Cardiac muscle cell (in vitro differentiated cells and primary cell): Measurements from ENCODE around the gene HPS1. TPM values are rescaled to one million over a fixed set of nuclear protein-coding genes. Genes with fewer than 3 reads are reported as not detected.
A peak's percentile ranks its signal among the peaks of the same experiment; 100 is the strongest.

Experiments
- DNase-seq, 2 donors: peaks; one replicate each; pipeline versions ENCODE4 v3.0.0 to v3.0.0-alpha.2; 2010 to 2017; ENCODE audit warnings: low read depth in 1 of 2, low spot score in 1 of 2
- H3K27ac ChIP-seq: fragments of 200-600 bp; sonication (generic); 2 replicates; pipeline ENCODE4 v1.5.1; 2016
- H3K27me3 ChIP-seq: fragments of 200-600 bp; sonication (generic); 2 replicates; pipeline ENCODE4 v1.6.0; 2016; ENCODE audit warnings: control low read depth
- H3K36me3 ChIP-seq: fragments of 200-600 bp; sonication (generic); 2 replicates; pipeline ENCODE4 v1.5.1; 2016; ENCODE audit warnings: control low read depth
- H3K4me1 ChIP-seq: fragments of 200-600 bp; sonication (generic); 2 replicates; pipeline ENCODE4 v1.8.1; 2017; ENCODE audit warnings: low read depth, mild to moderate bottlenecking, mixed run types
- H3K4me3 ChIP-seq: fragments of 200-600 bp; sonication (generic); 2 replicates; pipeline ENCODE4 v1.5.1; 2016; ENCODE audit warnings: mild to moderate bottlenecking
- H3K9me3 ChIP-seq: fragments of 200-600 bp; sonication (generic); 2 replicates; pipeline ENCODE4 v1.5.1; 2017; ENCODE audit warnings: low read depth, mild to moderate bottlenecking, control low read depth
- polyA plus RNA-seq: library from polyadenylated mRNA; unstranded; fragments of >200 nt; fragmentation: Nextera tagmentation; extraction: Ambion mirVana; gene quantifications from 2 replicates; pipeline ENCODE4 v1.2.1, GENCODE V29; 2016
- total RNA-seq: library from RNA; depleted of rRNA; stranded (reverse); fragments of >200 nt; gene quantifications from 2 replicates; pipeline ENCODE4 v1.2.3, GENCODE V29; 2016
- TF ChIP-seq, protein P1 (sequence below): IDR thresholded peaks from 2 replicates; pipeline ENCODE4 v1.5.1; 2012; ENCODE audit warnings: low read depth, mild to moderate bottlenecking, low read length

Gene HPS1
- total and polyA plus RNA-seq, 2 experiments from 2014 or later: 58.6 to 60.9 TPM

DNA sequence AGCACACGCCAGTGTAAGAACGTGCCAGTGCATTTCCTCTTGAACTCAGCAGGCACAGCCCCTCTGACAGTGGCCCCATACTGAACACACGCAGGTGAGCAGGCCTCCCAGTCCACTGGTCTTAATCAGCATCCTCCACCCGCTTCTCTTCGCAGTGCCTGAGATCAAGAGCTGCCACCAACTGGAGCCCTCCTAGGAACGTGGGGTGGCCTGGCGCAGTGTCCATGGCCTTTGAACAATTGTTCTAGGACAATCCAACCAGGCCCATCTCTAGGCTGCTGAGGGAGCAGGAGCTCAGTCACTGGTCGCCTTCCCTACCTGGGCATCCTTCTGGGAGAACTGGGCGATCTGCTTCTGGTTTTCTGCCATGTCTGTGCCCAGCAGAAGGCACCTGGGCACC, 47.0 kb downstream of the HPS1 start:
- Histone ChIP-seq H3K4me1 (peaks cover 28% of the 10 kb centered on the region), H3K27ac (no peak overlapping the region), H3K36me3 (no peaks in the 10 kb centered on the region), H3K4me3 (no peak overlapping the region), H3K9me3 (no peaks in the 10 kb centered on the region), H3K27me3 (no peaks in the 10 kb centered on the region)
- DNase-seq: no peak
- TF ChIP-seq, protein P1, sequence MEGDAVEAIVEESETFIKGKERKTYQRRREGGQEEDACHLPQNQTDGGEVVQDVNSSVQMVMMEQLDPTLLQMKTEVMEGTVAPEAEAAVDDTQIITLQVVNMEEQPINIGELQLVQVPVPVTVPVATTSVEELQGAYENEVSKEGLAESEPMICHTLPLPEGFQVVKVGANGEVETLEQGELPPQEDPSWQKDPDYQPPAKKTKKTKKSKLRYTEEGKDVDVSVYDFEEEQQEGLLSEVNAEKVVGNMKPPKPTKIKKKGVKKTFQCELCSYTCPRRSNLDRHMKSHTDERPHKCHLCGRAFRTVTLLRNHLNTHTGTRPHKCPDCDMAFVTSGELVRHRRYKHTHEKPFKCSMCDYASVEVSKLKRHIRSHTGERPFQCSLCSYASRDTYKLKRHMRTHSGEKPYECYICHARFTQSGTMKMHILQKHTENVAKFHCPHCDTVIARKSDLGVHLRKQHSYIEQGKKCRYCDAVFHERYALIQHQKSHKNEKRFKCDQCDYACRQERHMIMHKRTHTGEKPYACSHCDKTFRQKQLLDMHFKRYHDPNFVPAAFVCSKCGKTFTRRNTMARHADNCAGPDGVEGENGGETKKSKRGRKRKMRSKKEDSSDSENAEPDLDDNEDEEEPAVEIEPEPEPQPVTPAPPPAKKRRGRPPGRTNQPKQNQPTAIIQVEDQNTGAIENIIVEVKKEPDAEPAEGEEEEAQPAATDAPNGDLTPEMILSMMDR: no peak

DNA sequence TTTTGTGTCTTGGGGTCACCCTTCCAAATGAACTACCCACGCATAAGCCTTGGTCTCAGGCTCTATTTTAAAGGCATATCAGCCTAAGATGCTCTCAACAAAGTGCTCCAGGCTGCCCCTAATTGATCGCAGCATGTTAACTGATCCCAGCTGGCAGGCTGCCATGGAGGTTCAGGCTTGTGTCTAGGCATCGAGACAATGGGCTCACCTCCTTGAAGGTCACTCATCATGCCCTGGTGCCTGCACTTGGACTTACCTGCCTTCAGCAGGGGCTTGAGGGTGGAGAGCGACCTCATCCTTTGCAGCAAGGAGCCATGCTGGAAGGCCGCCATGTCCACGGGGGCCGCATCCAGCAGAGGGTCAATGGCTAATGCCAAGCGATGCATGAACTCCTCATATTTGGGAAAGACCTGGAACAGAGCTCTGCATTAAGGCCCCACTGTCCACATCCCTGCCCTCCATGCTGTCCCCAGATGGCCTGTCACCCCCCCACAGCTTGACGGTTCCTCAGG, 49.6 kb downstream of the HPS1 start:
- TF ChIP-seq, protein P1: no peak
- H3K27ac ChIP-seq: no peak overlapping the region

DNA sequence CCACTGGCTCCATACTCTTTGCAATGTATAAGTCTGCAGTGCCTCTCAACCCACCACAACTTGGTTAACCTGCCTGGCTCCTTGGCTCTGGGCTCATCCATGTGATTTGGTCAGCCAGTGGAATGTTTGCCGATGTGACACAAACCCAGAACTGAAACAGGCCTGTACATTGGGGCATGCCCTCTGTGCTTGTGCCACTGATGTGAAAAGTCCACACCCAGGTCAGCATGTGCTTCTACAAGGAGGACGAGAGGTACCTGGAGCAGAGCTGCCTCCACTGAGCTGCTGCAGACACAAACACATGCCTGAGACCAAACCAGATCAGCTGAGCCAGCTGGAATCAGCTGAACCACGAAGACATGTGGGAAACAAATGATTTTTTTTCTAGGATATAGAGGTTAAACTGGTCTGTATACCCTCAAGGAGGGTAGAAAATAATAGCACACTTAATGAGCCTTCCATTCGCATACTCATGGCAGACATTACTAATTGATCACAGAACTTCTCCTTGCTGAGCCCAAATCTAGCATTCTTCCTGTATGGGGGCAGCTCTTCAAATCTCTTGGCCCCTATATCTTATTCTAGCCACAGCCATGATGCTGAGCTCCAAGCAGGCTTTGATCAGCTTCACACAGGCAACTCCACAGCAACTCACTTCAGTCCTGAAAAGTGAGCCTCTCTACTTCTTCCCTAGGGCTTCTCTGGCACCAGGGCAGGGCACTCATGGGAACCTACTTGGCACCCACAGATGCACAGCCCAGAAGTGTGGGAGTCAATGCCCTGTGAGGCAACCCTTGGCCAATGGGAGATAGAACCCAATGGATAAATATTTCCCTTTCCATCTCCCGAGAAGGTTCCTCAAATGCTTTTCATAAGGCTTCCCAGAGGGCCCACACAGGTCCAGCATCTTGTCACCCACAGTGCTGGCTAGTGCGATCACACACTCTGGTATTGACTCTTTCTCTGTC, 50.4 kb downstream of the HPS1 start:
- no peak for DNase-seq
- Histone ChIP-seq H3K4me3 (no peak overlapping the region), H3K27ac (no peak overlapping the region), H3K27me3 (no peaks in the 10 kb centered on the region), H3K36me3 (no peaks in the 10 kb centered on the region), H3K4me1 (peaks cover 3% of the 10 kb centered on the region), H3K9me3 (no peaks in the 10 kb centered on the region)
- TF ChIP-seq, protein P1: no peak

More for the DNA sequence above, 49.6 kb downstream of the HPS1 start:
- Histone ChIP-seq H3K4me1 (peaks cover 11% of the 10 kb centered on the region), H3K9me3 (no peaks in the 10 kb centered on the region), H3K4me3 (no peak overlapping the region), H3K36me3 (no peaks in the 10 kb centered on the region), H3K27me3 (no peaks in the 10 kb centered on the region)
- no peak for DNase-seq

DNA sequence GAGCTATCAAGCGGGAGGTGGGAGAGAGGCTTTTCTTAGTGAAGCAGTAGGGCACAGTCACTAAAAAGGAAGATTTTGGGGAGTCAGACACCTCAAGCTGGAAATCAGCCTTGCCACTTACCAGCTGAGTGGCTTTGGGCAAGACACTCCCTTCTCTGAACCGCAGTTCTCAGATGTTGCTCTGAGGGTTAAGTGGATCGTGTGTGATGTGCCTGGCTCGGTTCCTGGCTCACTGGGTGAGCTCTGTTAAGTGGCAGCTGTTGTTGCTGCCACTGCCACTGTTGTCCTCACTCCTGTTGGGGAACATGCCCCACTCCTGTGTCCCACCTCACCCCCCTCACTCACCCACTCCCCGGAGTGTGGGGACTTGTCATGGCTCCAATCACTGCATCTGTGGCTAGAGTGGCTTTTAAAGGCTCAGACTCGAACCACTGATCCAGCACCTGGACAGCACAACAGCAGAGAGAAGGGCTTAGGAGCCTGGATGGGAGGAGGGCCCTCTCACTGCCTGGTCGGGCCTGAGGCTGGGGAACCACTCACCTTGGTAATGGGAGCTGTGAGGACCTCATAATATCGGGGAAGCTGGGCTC, 51.8 kb downstream of the HPS1 start:
- Histone ChIP-seq H3K27ac (no peak overlapping the region), H3K9me3 (no peaks in the 10 kb centered on the region), H3K4me3 (no peak overlapping the region), H3K36me3 (no peaks in the 10 kb centered on the region), H3K27me3 (no peaks in the 10 kb centered on the region), H3K4me1 (no peaks in the 10 kb centered on the region)
- TF ChIP-seq, protein P1: no peak
- no peak for DNase-seq

GRCh38 chr10:98391578-98391991, 55.1 kb downstream of the HPS1 start:
- Histone ChIP-seq H3K9me3 (no peaks in the 10 kb centered on the region), H3K27me3 (no peaks in the 10 kb centered on the region), H3K4me1 (no peaks in the 10 kb centered on the region), H3K36me3 (no peaks in the 10 kb centered on the region), H3K4me3 (no peak overlapping the region), H3K27ac (no peak overlapping the region)
- DNase-seq: peak in 1 of 2 donors; percentile 56
- TF ChIP-seq, protein P1: no peak
